HG03432 (cell line): ENCODE results near the gene BIN1.

Source experiments
- ATAC-seq: cut with Tn5 transposase; IDR thresholded peaks from one replicate; pipeline ENCODE4 v1.9.1; 2021; ENCODE audit warnings: mild to moderate bottlenecking, moderate library complexity; ENCODE audit not compliant: unreplicated experiment

The BIN1 gene

DNA sequence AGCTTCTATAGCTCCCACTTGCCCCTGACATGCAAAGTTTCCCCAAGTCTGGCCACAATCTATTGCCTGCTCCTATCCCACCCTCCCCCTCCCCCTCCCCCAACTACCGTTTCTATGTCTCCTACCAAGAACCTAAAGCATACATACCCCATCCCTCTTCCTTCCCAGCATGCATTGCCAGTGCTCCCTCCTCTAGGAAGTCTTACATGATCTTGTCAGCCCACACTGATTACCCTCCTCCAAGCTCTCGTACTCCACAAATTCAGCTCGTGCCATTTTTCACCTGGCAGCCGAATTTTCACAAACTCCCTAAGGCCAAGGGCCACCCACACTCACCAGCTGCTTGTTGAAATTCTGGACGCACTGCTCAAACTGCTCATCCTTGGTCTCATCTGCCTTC lies 30.7 kb downstream of the BIN1 start:
- no peak for ATAC-seq

DNA sequence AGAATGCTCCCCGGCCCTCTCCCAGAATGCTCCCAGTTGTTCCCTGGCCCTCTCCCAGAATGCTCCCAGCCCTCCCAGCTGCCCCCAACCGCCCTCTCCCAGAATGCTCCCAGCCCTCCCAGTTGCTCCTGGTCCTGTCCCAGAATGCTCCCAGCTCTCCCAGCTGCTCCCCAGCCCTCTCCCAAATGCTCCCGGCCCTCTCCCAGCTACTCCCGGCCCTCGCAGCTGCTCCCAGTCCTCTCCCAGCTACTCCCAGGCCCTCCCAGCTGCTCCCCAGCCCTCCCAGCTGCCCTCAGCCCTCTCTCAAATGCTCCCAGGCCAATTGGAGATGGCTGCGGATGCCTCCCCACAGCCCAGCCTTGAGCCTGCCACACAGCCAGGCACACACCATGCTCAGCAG lies 31.1 kb downstream of the BIN1 start:
- no peak for ATAC-seq

DNA sequence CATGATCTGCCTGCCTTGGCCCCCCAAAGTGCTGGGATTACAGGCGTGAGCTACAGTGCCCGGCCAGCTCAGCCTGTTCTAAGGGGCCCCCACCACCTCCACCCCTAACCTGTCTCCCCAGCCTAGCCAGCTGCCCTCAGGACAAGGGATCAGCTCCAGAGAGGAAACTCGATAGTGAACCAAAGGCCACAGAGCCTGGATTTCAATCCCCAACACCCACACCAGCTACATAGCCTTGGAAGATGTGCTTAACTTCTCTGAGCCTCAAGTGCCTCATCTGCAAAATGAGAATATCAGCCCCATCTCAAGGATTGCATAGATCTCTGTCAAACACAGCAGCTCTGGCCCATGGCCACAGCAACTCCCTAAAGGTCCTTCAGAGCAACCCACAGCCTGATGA lies 32.0 kb downstream of the BIN1 start:
- no peak for ATAC-seq

DNA sequence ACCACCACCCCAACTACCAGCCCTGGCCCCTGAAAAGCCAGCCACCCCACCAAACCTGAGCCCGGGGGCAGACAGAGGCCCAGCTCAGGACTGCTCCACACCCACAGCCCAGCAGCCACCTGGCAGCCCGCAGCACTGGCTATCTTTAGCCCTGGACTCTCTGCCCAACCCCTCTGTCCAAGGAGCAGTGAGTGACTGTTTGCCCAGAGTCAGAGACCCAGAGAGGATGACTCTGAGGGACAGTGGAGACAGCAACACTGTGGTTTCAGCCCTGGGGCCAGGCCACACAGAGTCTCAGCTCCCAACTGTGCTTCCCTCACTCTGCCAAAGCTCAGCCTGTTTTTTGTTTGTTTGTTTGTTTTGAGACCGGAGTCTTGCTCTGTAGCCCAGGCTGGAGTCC lies 32.6 kb downstream of the BIN1 start:
- no peak for ATAC-seq

DNA sequence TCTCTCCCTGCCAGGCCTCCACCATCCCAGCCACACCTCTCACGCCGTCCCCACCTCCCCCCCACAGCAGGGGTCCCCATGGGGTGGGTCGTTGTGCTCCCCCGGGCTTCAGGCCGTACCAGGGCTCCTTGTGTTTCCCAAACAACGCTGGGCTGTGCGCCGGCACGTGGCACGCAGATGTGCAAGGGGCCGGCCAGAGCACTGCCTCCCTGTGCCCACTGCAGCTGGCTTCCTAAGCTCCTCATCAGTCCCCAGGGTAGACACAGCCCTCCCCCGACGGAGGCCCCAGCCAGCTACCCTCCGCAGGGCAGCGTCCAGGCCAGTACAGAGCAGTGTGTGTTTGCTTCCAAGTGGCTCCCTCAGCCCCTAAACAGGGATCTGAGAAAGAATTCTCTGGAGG lies 34.0 kb downstream of the BIN1 start:
- no peak for ATAC-seq

DNA sequence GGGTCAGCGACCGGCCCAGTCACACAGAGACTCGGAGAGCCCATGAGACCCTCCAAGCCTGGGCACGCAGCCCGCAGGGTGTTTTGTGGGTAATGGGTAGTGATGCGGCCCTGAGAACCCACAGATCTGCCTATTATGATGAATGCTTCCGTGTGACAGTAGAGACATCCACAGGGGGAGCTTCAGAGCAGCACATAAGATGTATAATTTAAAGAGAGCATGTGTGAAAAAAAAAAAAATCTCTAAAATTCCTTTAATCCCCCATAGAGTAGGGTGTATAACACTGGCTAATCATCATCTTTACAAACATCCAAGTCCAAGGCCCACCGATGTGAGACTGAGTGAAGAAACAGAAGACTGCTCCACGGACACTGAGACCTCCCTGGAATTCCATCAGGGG lies 34.6 kb downstream of the BIN1 start:
- ATAC-seq, result no peak

DNA sequence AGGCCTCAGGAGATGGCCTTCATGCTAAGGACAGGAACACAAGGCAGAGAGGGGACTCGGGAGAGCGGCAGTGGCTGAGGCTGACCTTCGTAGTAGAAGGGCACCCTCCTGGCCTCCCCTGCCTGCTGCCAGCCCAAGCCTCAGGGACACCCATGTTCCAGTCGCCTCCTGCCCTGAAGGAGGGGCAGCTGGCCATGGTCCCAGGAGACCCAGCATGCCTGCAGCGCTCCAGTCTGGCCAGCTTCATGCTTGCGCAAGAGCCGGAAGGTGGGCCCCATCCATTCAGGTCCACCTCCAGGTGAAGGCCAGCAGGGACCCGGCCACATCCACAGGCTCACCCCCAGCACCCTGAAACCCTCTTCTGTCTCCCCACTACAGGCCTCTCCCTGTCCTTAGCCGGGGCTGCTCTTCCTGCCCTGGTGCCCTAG lies 35.0 kb downstream of the BIN1 start:
- ATAC-seq, result no peak

DNA sequence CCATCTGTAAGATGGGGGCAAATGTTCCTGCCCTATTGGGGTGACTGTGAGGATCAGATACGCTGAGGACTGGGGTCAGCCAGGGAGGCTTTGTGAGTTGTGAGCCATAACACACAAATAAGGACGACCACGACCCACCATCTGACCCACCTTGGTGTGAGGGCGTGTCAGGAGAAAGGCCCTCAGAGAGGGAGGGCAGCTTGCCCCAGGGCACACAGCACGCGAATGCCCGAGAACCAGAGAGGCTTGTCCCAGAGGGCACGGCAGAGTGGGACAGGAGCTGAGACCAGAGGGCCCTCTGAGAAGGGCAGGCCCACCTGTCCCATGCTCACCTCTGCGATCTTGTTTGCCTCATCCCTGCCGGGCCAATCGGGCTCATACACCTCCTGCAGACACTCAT lies 36.7 kb downstream of the BIN1 start:
- no peak for ATAC-seq

DNA sequence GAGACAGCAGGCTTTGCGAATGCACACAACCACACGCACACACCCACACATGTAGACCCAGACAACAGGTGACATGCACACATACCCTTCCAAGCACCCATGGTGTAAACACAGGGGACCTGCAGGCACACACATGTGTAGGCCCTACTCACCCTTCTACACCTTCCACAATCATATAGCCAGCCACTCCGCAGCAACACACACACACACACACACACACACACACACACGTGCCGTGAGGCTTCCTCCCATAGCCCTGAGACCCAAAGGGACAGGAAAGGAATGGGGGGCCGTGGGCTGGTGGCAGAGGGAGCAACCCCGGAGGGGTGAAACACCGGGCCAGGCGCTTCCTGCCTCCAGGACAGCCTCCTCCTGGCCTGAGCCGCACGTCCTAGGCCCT lies 37.4 kb downstream of the BIN1 start:
- no peak for ATAC-seq

DNA sequence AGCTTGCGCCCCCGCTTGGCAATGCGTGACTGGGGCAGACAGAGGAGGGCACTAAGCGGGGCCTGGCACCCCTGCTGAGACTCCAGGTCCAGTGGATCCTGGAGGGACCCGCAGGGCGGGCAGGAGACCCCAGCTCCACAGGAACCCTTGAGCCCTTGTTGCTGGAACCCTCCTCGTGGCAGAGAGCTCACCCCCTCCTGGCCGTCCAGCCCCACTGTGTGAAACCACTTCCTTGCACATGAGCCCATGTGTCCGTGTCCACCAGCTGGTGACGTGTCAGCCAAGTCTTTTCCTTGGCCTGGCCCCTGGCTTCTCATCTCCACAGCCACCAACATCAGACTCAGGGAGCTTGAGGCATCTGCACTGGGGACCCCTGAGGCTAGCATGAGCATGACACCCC lies 38.0 kb downstream of the BIN1 start:
- ATAC-seq, result no peak

DNA sequence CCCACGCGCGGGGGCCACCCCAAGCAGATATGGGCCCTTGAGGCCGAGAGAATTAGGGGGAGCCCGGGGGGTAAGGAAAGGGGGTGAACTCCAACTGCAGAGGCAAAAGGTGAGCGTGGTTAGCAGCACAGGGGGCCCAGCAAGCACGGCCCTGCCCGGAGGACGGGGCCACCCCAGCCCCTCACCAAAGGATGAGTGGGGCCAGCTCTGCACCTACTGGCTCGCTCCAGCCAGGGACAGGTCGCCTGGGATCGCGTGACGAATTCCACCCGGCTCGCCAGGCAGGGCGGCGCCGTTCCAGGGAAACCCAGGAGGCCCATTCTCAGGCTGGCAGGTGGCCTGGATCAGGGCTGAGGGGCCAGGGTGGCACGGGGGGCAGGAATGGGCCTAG lies 38.6 kb downstream of the BIN1 start:
- ATAC-seq, result no peak

DNA sequence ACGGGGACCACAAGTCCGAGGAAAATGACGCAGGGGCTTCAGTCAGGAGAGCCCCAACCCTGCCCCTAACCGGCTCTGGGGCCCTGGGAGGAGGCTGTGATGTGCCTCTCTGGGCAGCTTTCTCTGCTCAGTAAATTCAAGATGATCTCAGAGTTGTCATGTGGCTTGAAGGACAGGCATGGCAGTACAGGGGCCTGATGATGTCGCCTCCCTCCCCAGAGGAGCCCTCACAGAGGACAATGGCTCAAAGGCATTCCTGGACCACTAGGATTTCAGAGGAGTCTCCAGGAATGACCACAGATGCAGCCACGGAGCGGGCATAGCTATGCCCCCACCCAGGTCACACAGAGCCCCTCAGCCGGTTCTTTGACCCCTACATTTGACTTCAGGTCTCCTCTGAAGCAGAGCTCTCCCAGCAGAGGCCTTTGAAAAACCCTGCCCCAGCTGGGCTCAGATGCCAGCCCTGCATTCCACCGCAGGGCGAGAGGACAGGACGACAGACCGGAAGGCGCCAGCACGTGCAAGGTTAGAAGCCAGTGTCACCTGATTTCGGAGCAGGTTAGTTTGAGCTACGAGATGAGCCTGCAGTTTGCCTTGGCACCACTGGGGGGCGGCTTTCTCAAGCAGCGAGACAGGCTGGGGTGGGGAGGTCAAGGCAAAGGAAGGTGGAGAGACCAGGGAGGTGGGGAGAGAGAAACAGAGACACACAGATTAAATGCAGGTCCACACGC lies 39.2 kb downstream of the BIN1 start:
- peak; percentile 23 for ATAC-seq

DNA sequence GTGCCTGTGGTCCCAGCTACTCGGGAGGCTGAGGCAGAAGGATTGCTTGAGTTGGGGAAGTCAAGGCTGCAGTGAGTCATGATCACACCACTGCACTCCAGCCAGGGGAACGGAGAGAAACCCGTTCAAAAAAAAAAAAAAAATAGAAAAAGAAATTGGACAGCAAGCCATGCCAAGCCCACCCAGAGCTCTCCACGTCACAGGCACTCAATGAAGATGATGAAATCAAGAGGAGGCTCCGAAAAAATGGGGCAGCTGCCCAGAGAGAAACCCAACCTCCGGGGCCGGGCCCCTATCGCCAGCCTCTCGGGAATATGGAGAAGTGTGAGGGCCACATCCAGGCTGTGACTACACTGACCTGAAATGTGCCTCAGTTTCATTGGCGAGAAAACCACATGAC lies 40.0 kb downstream of the BIN1 start:
- ATAC-seq, result no peak

DNA sequence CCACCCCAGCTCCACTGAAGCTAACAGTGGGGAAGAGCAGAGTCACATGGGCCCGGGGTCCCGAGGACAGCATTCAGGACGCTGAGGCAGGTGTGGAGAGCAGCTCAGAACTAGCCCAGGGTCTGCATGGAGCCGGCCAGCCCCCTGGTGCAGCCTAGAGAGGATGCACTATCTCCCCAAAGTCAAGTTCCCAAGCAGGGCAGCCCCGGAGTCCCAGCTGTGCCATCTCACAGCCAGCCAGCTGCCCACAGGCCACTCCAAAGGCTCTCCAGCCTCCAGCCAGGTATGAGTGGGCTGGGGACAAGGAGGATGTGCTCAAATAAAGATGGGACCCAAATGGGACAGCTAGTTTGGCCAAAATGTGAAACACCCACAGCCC lies 41.0 kb downstream of the BIN1 start:
- no peak for ATAC-seq

DNA sequence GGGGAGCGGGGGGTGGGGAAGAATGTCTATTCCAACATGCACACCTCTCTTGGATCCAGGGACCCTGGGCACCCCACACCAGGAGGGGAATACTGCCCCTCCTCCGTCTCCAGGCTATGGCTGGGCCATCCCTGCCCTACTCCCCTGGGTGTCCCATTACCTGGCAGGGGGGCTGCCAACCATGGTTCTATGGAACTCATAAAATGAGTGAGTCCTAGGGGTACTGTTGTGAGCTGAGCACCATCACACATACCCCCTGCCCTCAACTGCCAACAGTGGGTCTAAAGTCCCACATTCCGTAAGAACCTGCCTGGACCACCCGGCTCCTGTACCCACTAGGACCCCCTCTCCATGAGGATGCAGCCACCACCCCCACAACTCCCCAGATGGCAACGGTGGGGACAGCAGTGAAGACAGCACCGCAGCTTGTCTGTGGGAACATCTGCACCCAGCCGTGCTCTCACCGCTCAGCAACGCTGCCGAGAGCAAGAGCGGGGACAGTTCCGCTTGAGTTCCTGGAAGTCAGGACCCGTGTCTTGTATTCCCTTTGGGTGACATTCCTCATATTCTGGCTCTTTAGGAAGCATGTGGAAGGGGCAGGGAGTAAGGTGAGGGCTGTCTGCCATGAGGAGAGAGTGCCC lies 41.5 kb downstream of the BIN1 start:
- ATAC-seq, result no peak

DNA sequence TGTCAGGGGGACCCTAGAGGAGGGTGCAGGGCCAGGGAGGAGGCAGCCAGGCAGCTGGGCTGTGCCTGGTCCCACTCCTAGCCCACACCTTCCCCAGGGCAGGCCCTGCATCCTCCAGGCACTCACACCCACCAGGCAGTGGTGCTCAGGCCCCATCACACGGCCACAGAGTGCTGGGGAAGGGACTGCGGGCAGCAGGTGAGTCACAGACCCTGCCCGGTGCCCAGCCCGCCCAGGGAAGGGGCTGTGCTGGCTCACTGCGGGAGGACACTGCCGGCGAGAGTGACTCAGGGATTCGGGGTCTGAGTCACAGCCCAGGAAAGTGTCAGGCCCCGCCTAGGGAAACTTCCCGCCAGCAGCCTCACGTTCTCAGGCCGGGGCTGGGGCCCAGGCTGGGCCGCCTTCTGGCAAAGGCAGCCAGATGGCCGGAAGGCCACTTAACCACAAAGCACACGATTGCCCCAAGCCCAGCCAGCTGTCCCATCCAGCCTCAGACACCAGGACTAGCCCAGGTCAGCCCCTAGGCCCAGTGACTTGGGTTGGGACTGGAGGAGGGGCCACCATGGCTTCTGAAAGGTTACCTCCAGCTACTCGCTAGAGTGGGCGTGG lies 42.2 kb downstream of the BIN1 start:
- peak; percentile 94 for ATAC-seq

DNA sequence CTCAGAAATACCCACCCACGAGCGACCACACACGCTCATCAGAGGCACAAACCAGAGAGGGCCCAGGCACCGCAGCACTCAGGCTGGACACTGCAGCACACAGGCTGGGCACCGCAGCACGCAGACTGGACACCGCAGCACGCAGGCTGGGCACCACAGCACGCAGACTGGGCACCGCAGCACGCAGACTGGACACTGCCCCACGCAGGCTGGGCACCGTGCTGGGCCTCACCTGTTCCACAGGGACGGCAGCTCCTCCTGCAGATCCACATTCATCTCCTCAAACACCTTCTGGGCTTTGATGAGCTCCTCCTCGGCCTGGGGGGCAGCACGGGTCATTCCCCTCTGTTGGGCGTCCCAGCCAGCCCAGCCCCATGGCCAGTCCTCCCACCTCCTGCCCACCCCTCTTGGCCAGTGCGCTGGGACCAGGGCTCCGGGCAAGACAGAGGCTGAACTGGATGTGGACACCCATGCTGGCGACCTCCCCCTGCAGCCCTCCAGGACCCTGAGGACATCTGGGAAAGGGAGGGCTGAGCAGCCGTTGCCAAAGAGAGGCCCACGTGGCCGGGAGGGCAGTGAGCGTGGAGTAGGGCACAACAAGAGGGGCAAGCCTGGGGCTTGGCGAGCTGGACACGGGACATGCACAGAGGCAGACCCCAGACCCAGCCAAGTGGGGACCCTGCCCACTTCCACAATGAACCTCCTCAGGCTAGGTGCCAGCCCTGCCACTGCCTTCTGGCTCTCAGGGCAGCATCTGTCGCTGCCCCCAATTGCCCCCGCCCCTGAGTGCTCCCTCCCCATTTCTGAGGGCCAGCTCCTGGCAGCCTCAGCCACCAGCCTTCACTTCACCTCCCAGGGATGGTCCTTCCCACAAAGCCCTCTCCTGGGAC lies 43.0 kb downstream of the BIN1 start:
- no peak for ATAC-seq

DNA sequence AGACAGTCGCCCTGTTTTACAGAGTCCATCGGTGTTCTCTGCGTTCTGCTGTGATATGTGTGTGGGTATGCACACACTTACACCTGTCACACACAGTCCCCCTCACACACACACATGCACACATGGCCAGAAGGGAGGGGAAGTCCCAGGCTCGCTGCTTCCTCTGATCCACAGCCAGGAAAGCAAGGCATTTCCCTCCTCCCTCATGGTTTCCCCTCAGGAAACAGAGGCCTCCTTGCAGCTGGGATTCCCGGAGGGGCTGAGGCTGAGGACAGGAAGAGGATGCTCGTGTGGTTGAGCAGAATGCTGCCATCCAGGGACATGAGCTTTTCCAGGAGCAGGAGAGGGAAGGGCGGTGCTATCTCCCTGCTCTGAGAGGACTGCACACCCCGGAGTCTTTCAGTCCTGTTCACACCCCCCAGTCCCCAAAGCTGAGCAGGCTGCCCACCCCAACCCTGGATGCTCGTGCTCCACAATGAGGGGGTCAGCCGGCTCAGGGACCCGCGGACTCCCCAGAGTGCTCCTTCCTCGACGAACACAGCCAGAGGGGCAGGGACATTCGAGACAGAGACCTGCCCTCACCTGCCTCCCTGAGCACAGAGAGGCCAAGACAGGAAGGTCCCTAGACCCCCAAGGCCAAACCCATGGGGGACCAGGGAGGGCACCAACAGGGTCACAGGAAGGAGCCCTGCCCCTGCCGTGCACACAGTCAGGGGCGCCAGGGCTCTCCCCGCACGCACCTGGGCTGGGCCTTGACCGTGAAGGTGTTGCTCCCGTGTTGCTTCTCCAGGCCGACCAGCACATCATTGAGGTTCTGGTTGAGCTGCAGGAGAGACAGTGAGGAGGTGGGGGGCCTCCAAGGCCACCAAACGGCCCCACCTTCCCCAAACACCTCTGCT lies 45.3 kb downstream of the BIN1 start:
- ATAC-seq, result no peak

DNA sequence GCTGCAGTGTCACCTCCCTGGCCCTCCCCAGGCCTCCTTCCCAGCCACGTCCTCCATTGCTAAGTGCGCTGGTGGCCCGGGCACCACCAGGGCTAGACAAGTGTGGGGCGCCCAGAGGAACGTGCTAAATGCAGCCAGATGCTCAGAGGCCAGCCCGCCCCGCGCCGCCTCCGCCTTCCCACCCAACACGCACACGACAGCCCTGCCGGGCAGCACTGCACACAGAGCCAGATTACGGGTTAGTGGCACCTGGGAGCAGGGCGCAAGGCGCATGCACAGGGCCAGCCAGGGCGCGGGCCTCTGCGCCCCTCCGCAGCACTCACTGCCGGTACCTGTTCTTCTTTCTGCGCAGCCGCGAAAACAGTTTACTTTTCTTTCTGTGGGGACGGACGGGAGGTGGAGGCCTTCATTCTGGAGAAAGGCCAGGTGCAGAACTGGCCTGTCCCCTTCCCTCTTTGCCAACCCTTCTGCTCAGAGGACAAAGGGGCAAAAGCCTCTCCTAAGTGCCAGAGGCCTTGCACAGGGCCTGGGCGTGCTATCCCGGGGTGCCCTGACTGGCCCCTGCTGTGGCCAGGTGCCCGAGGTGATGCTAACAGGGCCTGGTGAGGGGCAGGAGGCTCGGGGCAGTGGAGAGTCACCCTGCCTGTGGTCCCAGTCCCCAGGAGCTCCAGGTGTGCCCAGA lies 46.5 kb downstream of the BIN1 start:
- no peak for ATAC-seq

DNA sequence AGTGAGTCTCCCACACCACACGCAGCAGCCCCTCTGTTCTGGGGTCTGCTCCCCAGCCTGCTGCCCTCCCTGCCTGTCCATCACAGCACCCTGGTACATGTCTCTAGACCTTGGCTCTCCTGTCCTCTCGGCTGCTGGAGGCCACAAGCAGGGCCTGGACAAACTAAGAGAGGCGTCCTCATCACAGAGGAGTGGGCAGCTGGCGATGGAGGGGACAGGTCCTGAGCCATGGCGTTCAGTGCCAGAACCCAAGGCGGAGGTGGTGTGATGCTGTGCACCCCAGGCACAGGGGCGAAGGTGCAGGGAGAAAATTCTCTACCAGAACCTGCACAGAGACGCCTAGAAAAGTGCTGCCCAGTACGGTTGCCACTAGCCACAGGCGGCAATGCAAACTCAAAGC lies 47.4 kb downstream of the BIN1 start:
- no peak for ATAC-seq
